Measurements from ENCODE around the gene CCDC50.

DNA sequence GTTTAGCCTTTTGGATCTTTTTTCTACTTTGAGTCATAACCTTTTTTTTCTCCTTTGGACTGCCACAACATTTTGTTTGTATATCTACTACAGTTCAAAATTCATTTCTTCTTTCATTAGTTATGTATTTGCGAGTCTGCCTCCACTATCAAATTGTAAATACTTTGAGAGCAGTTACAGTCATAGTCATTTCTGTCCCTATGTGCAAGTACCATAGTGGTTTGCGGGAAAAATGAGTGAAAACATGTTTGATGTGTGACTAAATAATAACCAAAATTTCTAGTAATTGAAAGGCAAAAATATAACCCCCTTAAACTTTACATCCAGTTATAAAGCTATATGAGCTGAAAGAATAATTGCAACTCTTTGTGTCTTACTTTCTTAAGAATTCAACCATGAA, 45.8 kb upstream of the CCDC50 start:
- TF ChIP-seq, protein P1, sequence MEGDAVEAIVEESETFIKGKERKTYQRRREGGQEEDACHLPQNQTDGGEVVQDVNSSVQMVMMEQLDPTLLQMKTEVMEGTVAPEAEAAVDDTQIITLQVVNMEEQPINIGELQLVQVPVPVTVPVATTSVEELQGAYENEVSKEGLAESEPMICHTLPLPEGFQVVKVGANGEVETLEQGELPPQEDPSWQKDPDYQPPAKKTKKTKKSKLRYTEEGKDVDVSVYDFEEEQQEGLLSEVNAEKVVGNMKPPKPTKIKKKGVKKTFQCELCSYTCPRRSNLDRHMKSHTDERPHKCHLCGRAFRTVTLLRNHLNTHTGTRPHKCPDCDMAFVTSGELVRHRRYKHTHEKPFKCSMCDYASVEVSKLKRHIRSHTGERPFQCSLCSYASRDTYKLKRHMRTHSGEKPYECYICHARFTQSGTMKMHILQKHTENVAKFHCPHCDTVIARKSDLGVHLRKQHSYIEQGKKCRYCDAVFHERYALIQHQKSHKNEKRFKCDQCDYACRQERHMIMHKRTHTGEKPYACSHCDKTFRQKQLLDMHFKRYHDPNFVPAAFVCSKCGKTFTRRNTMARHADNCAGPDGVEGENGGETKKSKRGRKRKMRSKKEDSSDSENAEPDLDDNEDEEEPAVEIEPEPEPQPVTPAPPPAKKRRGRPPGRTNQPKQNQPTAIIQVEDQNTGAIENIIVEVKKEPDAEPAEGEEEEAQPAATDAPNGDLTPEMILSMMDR (IDR thresholded peaks at IDR 0.05; ENCODE audit: insufficient read depth, low read length, poor library complexity, severe bottlenecking): no peak
- no peak for TF ChIP-seq EZH2phosphoT487 (conservative IDR thresholded peaks at IDR 0.05; ENCODE audit: low read length)

Data from SU-DHL-6 (cell line).